ENCODE data around the gene MISP. TPM values are rescaled to one million over a fixed set of nuclear protein-coding genes. Genes with fewer than 3 reads are reported as not detected.

The MISP gene
- total RNA-seq, 1 experiment from 2014 or later, result 0.70 TPM

DNA sequence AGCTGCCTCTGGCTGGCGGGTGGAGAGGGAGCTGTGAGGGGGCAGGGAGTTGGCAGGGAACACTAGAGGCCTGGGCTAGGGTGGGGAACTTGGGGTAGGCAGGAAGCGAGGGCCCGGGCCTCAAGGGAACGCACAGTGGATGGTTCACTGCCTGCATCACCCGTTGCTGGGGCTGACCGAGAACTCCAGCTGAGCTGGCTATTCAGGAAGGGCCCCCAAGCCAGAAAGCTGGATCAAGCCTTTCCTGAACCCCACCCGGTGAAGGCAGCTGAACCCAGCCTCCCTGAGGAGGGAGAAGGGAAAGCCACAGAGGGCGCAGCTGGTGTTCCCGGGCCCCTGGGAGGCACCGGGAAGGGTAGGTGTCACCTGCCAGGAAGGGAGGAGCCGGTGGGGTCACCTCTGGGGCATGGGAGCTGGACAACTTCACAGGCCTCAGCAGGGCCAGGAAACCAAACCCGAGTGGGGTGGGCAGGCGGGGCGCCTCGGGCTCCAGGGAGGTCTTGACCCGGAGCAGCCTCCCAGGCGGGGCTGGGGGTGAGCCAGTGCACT is 28.3 kb upstream of the MISP start:
- Mint-ChIP-seq H3K4me1 (peaks cover 9% of the 10 kb centered on the region), H3K36me3 (no peaks in the 10 kb centered on the region), H3K27me3 (ENCODE audit: low read depth) (no peaks in the 10 kb centered on the region), H3K9me3 (no peaks in the 10 kb centered on the region), H3K4me3 (no peak overlapping the region), H3K27ac (no peak overlapping the region)
- TF ChIP-seq, protein P1, sequence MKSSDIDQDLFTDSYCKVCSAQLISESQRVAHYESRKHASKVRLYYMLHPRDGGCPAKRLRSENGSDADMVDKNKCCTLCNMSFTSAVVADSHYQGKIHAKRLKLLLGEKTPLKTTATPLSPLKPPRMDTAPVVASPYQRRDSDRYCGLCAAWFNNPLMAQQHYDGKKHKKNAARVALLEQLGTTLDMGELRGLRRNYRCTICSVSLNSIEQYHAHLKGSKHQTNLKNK (CRISPR knock-in tag; IDR thresholded peaks at IDR 0.05), result no peak
- no peak for TF ChIP-seq GTF2I (CRISPR knock-in tag; conservative IDR thresholded peaks at IDR 0.05)
- CTCF ChIA-PET, result interaction anchor here (0.6 to 1.8 kb wide), 5 partner anchors 9 to 30 kb away, joined by 3 to 8 read pairs (median 4); partner anchors contain the start of gene PALM
- no peak for ATAC-seq
- no peak for DNase-seq (ENCODE audit: low spot score)
- POLR2A ChIA-PET, result no interaction called here

DNA sequence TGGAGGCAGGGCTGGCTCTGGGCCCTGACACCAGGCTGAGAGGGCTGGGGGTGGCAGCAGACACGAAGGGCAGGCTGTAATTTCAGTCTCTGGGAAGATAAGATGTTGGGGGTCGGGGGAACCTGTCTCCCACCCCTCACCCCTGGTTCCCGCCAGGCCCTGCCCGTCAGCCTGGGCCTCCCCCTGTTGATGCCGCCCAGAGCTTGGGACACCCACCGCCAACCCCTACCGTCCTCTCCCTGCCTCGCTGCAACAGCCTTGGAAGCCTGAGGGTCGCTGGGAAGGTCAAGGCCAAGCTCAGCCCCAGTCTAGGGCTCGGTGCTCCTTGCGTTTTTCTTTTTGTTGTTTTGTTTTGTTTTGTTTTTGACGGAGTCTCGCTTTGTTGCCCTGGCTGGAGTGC is 27.7 kb upstream of the MISP start:
- no peaks in the 10 kb centered on the region for H3K27me3 Mint-ChIP-seq (ENCODE audit: low read depth)
- POLR2A ChIA-PET, result no interaction called here
- ATAC-seq, result no peak
- TF ChIP-seq, protein P2, sequence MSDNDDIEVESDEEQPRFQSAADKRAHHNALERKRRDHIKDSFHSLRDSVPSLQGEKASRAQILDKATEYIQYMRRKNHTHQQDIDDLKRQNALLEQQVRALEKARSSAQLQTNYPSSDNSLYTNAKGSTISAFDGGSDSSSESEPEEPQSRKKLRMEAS (CRISPR knock-in tag; IDR thresholded peaks at IDR 0.05), result no peak
- TF ChIP-seq, protein P3, sequence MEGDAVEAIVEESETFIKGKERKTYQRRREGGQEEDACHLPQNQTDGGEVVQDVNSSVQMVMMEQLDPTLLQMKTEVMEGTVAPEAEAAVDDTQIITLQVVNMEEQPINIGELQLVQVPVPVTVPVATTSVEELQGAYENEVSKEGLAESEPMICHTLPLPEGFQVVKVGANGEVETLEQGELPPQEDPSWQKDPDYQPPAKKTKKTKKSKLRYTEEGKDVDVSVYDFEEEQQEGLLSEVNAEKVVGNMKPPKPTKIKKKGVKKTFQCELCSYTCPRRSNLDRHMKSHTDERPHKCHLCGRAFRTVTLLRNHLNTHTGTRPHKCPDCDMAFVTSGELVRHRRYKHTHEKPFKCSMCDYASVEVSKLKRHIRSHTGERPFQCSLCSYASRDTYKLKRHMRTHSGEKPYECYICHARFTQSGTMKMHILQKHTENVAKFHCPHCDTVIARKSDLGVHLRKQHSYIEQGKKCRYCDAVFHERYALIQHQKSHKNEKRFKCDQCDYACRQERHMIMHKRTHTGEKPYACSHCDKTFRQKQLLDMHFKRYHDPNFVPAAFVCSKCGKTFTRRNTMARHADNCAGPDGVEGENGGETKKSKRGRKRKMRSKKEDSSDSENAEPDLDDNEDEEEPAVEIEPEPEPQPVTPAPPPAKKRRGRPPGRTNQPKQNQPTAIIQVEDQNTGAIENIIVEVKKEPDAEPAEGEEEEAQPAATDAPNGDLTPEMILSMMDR (IDR thresholded peaks at IDR 0.05), result no peak
- TF ChIP-seq MYBL2 (CRISPR knock-in tag; IDR thresholded peaks at IDR 0.05) (no peak), ZNF232 (CRISPR knock-in tag; IDR thresholded peaks at IDR 0.05) (no peak), CREB1 (CRISPR knock-in tag; IDR thresholded peaks at IDR 0.05) (no peak), TEAD1 (CRISPR knock-in tag; IDR thresholded peaks at IDR 0.05) (no peak), GABPB1 (CRISPR knock-in tag; IDR thresholded peaks at IDR 0.05) (no peak), FOXK1 (CRISPR knock-in tag; IDR thresholded peaks at IDR 0.05) (no peak)
- TF ChIP-seq, protein P4, sequence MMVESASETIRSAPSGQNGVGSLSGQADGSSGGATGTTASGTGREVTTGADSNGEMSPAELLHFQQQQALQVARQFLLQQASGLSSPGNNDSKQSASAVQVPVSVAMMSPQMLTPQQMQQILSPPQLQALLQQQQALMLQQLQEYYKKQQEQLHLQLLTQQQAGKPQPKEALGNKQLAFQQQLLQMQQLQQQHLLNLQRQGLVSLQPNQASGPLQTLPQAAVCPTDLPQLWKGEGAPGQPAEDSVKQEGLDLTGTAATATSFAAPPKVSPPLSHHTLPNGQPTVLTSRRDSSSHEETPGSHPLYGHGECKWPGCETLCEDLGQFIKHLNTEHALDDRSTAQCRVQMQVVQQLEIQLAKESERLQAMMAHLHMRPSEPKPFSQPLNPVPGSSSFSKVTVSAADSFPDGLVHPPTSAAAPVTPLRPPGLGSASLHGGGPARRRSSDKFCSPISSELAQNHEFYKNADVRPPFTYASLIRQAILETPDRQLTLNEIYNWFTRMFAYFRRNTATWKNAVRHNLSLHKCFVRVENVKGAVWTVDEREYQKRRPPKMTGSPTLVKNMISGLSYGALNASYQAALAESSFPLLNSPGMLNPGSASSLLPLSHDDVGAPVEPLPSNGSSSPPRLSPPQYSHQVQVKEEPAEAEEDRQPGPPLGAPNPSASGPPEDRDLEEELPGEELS (CRISPR knock-in tag; IDR thresholded peaks at IDR 0.05), result no peak
- peaks cover 5% of the 10 kb centered on the region for H3K4me1 Mint-ChIP-seq
- H3K36me3 Mint-ChIP-seq, result no peaks in the 10 kb centered on the region
- DNase-seq (ENCODE audit: low spot score), result no peak
- CTCF ChIA-PET, result interaction anchor here (0.6 to 1.6 kb wide), 4 partner anchors 8 to 18 kb away, joined by 3 to 8 read pairs (median 4); partner anchors contain the start of gene PALM
- H3K4me3 Mint-ChIP-seq, result no peak overlapping the region
- no peaks in the 10 kb centered on the region for H3K9me3 Mint-ChIP-seq
- no peak overlapping the region for H3K27ac Mint-ChIP-seq

DNA sequence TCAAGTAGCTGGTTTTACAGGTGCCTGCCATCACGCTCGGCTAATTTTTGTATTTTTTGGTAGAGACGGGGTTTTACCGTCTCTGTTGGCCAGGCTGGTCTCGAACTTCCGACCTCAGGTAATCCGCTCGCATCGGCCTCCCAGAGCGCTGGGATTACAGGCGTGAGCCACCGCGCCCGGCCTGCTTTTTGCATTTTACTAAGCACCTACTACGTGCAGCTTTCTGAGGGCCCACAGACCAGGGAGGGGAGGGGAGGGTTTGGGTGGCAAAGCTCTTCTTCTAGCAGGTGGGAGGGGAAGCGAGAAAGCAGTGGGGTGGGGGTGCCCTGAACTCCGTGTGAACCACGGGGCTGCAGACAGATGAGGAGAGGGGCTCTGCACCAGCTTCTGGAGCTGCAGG is 27.2 kb upstream of the MISP start:
- H3K4me3 Mint-ChIP-seq, result no peak overlapping the region
- no peak for ATAC-seq
- no peaks in the 10 kb centered on the region for H3K27me3 Mint-ChIP-seq (ENCODE audit: low read depth)
- H3K27ac Mint-ChIP-seq, result no peak overlapping the region
- peaks cover under 1% of the 10 kb centered on the region for H3K4me1 Mint-ChIP-seq
- no peak for DNase-seq (ENCODE audit: low spot score)
- H3K9me3 Mint-ChIP-seq, result no peaks in the 10 kb centered on the region
- no peaks in the 10 kb centered on the region for H3K36me3 Mint-ChIP-seq
- POLR2A ChIA-PET, result no interaction called here
- CTCF ChIA-PET, result interaction anchor here (1.3 to 1.6 kb wide), 2 partner anchors 11 to 15 kb away, joined by 5 to 8 read pairs; partner anchors contain the start of gene PALM
- TF ChIP-seq NR3C1 (CRISPR knock-in tag; conservative IDR thresholded peaks at IDR 0.05; ENCODE audit: low read depth) (no peak), TEAD1 (CRISPR knock-in tag; IDR thresholded peaks at IDR 0.05) (no peak), ETV6 (CRISPR knock-in tag; IDR thresholded peaks at IDR 0.05) (no peak), ZNF416 (CRISPR knock-in tag; IDR thresholded peaks at IDR 0.05) (no peak), CREB1 (CRISPR knock-in tag; IDR thresholded peaks at IDR 0.05) (no peak), GRHL2 (CRISPR knock-in tag; IDR thresholded peaks at IDR 0.05; ENCODE audit: insufficient replicate concordance, severe bottlenecking) (no peak), IRF2 (CRISPR knock-in tag; IDR thresholded peaks at IDR 0.05; ENCODE audit: borderline replicate concordance, low read depth) (no peak), NFYB (CRISPR knock-in tag; conservative IDR thresholded peaks at IDR 0.05; ENCODE audit: low read depth) (no peak)
- TF ChIP-seq, protein P5, sequence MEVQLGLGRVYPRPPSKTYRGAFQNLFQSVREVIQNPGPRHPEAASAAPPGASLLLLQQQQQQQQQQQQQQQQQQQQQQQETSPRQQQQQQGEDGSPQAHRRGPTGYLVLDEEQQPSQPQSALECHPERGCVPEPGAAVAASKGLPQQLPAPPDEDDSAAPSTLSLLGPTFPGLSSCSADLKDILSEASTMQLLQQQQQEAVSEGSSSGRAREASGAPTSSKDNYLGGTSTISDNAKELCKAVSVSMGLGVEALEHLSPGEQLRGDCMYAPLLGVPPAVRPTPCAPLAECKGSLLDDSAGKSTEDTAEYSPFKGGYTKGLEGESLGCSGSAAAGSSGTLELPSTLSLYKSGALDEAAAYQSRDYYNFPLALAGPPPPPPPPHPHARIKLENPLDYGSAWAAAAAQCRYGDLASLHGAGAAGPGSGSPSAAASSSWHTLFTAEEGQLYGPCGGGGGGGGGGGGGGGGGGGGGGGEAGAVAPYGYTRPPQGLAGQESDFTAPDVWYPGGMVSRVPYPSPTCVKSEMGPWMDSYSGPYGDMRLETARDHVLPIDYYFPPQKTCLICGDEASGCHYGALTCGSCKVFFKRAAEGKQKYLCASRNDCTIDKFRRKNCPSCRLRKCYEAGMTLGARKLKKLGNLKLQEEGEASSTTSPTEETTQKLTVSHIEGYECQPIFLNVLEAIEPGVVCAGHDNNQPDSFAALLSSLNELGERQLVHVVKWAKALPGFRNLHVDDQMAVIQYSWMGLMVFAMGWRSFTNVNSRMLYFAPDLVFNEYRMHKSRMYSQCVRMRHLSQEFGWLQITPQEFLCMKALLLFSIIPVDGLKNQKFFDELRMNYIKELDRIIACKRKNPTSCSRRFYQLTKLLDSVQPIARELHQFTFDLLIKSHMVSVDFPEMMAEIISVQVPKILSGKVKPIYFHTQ (CRISPR knock-in tag; IDR thresholded peaks at IDR 0.05), result no peak
- TF ChIP-seq, protein P3 (IDR thresholded peaks at IDR 0.05), result no peak
- TF ChIP-seq, protein P6, sequence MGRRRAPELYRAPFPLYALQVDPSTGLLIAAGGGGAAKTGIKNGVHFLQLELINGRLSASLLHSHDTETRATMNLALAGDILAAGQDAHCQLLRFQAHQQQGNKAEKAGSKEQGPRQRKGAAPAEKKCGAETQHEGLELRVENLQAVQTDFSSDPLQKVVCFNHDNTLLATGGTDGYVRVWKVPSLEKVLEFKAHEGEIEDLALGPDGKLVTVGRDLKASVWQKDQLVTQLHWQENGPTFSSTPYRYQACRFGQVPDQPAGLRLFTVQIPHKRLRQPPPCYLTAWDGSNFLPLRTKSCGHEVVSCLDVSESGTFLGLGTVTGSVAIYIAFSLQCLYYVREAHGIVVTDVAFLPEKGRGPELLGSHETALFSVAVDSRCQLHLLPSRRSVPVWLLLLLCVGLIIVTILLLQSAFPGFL (CRISPR knock-in tag; IDR thresholded peaks at IDR 0.05; ENCODE audit: borderline replicate concordance), result no peak
- TF ChIP-seq, protein P7, sequence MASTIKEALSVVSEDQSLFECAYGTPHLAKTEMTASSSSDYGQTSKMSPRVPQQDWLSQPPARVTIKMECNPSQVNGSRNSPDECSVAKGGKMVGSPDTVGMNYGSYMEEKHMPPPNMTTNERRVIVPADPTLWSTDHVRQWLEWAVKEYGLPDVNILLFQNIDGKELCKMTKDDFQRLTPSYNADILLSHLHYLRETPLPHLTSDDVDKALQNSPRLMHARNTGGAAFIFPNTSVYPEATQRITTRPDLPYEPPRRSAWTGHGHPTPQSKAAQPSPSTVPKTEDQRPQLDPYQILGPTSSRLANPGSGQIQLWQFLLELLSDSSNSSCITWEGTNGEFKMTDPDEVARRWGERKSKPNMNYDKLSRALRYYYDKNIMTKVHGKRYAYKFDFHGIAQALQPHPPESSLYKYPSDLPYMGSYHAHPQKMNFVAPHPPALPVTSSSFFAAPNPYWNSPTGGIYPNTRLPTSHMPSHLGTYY (CRISPR knock-in tag; IDR thresholded peaks at IDR 0.05), result no peak
